DND-41 (cell line): Measurements from ENCODE around the gene FADS2.

Source experiments
- CTCF ChIP-seq: IDR thresholded peaks from 2 replicates; pipeline ENCODE4 v1.5.1; 2012; ENCODE audit warnings: borderline replicate concordance, low read length, moderate library complexity, mild to moderate bottlenecking; ENCODE audit not compliant: poor library complexity, severe bottlenecking; ENCODE audit errors: extremely low read depth
- EZH2 ChIP-seq: IDR thresholded peaks from 3 replicates; pipeline ENCODE4 v1.6.1; 2012; ENCODE audit warnings: borderline replicate concordance, low read depth, mild to moderate bottlenecking, moderate library complexity, low read length, inconsistent platforms; ENCODE audit not compliant: severe bottlenecking

- TF ChIP-seq CTCF = no peak
- no peak for TF ChIP-seq EZH2
Observed at GRCh38 chr11:61851113-61851899, 23.2 kb downstream of the FADS2 start.
